Activated naive CD8-positive, alpha-beta T cell (primary cell): ENCODE data around the gene KAT6B.
A peak's percentile ranks its signal among the peaks of the same experiment; 100 is the strongest.

Experiments used
- H3K27ac Mint-ChIP-seq: one replicate; pipeline ENCODE4 v1.8.0; 2021; ENCODE audit warnings: mixed read lengths
- H3K27me3 Mint-ChIP-seq: one replicate; pipeline ENCODE4 v1.8.0; 2021; ENCODE audit warnings: mixed read lengths
- H3K36me3 Mint-ChIP-seq: one replicate; pipeline ENCODE4 v1.8.0; 2021; ENCODE audit warnings: mixed read lengths
- H3K4me1 Mint-ChIP-seq: one replicate; pipeline ENCODE4 v1.8.0; 2021; ENCODE audit warnings: low read depth, mixed read lengths
- H3K4me3 Mint-ChIP-seq: one replicate; pipeline ENCODE4 v1.8.0; 2021; ENCODE audit warnings: mild to moderate bottlenecking, mixed read lengths
- H3K9me3 Mint-ChIP-seq: one replicate; pipeline ENCODE4 v1.8.0; 2021; ENCODE audit warnings: low read depth, mixed read lengths

KAT6B gene

GRCh38 chr10:74949034-74949832, 122.8 kb downstream of the KAT6B start:
- Mint-ChIP-seq H3K4me3 (no peak overlapping the region), H3K9me3 (no peaks in the 10 kb centered on the region), H3K4me1 (peaks cover 42% of the 10 kb centered on the region), H3K36me3 (peaks cover 9% of the 10 kb centered on the region), H3K27me3 (no peaks in the 10 kb centered on the region), H3K27ac (peak overlapping the region; percentile 22)

GRCh38 chr10:74949843-74950765, 123.7 kb downstream of the KAT6B start:
- Mint-ChIP-seq H3K4me1 (peaks cover 44% of the 10 kb centered on the region), H3K27ac (no peak overlapping the region)

GRCh38 chr10:74953214-74953613, 126.8 kb downstream of the KAT6B start:
- H3K27me3 Mint-ChIP-seq = no peaks in the 10 kb centered on the region
- H3K9me3 Mint-ChIP-seq = no peaks in the 10 kb centered on the region
- peak overlapping the region; percentile 42 for H3K27ac Mint-ChIP-seq
- H3K4me1 Mint-ChIP-seq = peaks cover 42% of the 10 kb centered on the region
- peaks cover 11% of the 10 kb centered on the region for H3K36me3 Mint-ChIP-seq
- H3K4me3 Mint-ChIP-seq = no peak overlapping the region

More at GRCh38 chr10:74949843-74950765, 123.7 kb downstream of the KAT6B start:
- H3K36me3 Mint-ChIP-seq = peaks cover 11% of the 10 kb centered on the region
- H3K9me3 Mint-ChIP-seq = no peaks in the 10 kb centered on the region
- H3K27me3 Mint-ChIP-seq = no peaks in the 10 kb centered on the region
- H3K4me3 Mint-ChIP-seq = no peak overlapping the region

GRCh38 chr10:74955796-74956195, 129.4 kb downstream of the KAT6B start:
- Mint-ChIP-seq H3K4me1 (peaks cover 36% of the 10 kb centered on the region), H3K4me3 (no peak overlapping the region), H3K9me3 (no peaks in the 10 kb centered on the region), H3K27ac (no peak overlapping the region), H3K27me3 (no peaks in the 10 kb centered on the region), H3K36me3 (peaks cover 10% of the 10 kb centered on the region)

GRCh38 chr10:74956555-74957111, 130.2 kb downstream of the KAT6B start:
- H3K27me3 Mint-ChIP-seq = no peaks in the 10 kb centered on the region
- H3K9me3 Mint-ChIP-seq = no peaks in the 10 kb centered on the region
- H3K4me3 Mint-ChIP-seq = no peak overlapping the region
- no peak overlapping the region for H3K27ac Mint-ChIP-seq
- peaks cover 41% of the 10 kb centered on the region for H3K4me1 Mint-ChIP-seq
- peaks cover 8% of the 10 kb centered on the region for H3K36me3 Mint-ChIP-seq

GRCh38 chr10:74957285-74957961, 131.0 kb downstream of the KAT6B start:
- peaks cover 38% of the 10 kb centered on the region for H3K4me1 Mint-ChIP-seq

GRCh38 chr10:74958316-74958715, 131.9 kb downstream of the KAT6B start:
- peaks cover 9% of the 10 kb centered on the region for H3K36me3 Mint-ChIP-seq
- no peaks in the 10 kb centered on the region for H3K27me3 Mint-ChIP-seq
- H3K4me1 Mint-ChIP-seq = peaks cover 38% of the 10 kb centered on the region
- no peak overlapping the region for H3K27ac Mint-ChIP-seq
- H3K9me3 Mint-ChIP-seq = no peaks in the 10 kb centered on the region
- no peak overlapping the region for H3K4me3 Mint-ChIP-seq

More at GRCh38 chr10:74957285-74957961, 131.0 kb downstream of the KAT6B start:
- H3K36me3 Mint-ChIP-seq = peaks cover 8% of the 10 kb centered on the region
- H3K27me3 Mint-ChIP-seq = no peaks in the 10 kb centered on the region
- no peak overlapping the region for H3K4me3 Mint-ChIP-seq
- peak overlapping the region; percentile 7 for H3K27ac Mint-ChIP-seq
- H3K9me3 Mint-ChIP-seq = no peaks in the 10 kb centered on the region

- no peak overlapping the region for H3K27ac Mint-ChIP-seq
- no peak overlapping the region for H3K4me3 Mint-ChIP-seq
- H3K9me3 Mint-ChIP-seq = no peaks in the 10 kb centered on the region
- peaks cover 8% of the 10 kb centered on the region for H3K36me3 Mint-ChIP-seq
- H3K4me1 Mint-ChIP-seq = peaks cover 46% of the 10 kb centered on the region
- H3K27me3 Mint-ChIP-seq = no peaks in the 10 kb centered on the region
These were observed 134.3 kb downstream of the KAT6B start for GRCh38 chr10:74960670-74961069.

GRCh38 chr10:74962517-74962916, 136.1 kb downstream of the KAT6B start:
- H3K36me3 Mint-ChIP-seq = peaks cover 8% of the 10 kb centered on the region

GRCh38 chr10:74963549-74963948, 137.1 kb downstream of the KAT6B start:
- H3K36me3 Mint-ChIP-seq = peaks cover 8% of the 10 kb centered on the region
- no peaks in the 10 kb centered on the region for H3K9me3 Mint-ChIP-seq
- no peaks in the 10 kb centered on the region for H3K27me3 Mint-ChIP-seq
- peaks cover 46% of the 10 kb centered on the region for H3K4me1 Mint-ChIP-seq
- peak overlapping the region; percentile 83 for H3K27ac Mint-ChIP-seq
- no peak overlapping the region for H3K4me3 Mint-ChIP-seq

More at GRCh38 chr10:74962517-74962916, 136.1 kb downstream of the KAT6B start:
- H3K4me3 Mint-ChIP-seq = no peak overlapping the region
- no peak overlapping the region for H3K27ac Mint-ChIP-seq
- peaks cover 40% of the 10 kb centered on the region for H3K4me1 Mint-ChIP-seq
- H3K9me3 Mint-ChIP-seq = no peaks in the 10 kb centered on the region
- no peaks in the 10 kb centered on the region for H3K27me3 Mint-ChIP-seq

GRCh38 chr10:74967911-74968666, 141.7 kb downstream of the KAT6B start:
- peaks cover 58% of the 10 kb centered on the region for H3K4me1 Mint-ChIP-seq
- peak overlapping the region; percentile 75 for H3K4me3 Mint-ChIP-seq
- H3K27me3 Mint-ChIP-seq = no peaks in the 10 kb centered on the region
- peak overlapping the region; percentile 96 for H3K27ac Mint-ChIP-seq
- H3K9me3 Mint-ChIP-seq = no peaks in the 10 kb centered on the region
- peaks cover 6% of the 10 kb centered on the region for H3K36me3 Mint-ChIP-seq

GRCh38 chr10:74968667-74969061, 142.3 kb downstream of the KAT6B start:
- H3K4me3 Mint-ChIP-seq = peak overlapping the region; percentile 75

GRCh38 chr10:74969093-74969492, 142.7 kb downstream of the KAT6B start:
- Mint-ChIP-seq H3K27ac (peak overlapping the region; percentile 96), H3K27me3 (no peaks in the 10 kb centered on the region), H3K4me1 (peaks cover 51% of the 10 kb centered on the region), H3K36me3 (peaks cover 4% of the 10 kb centered on the region), H3K9me3 (no peaks in the 10 kb centered on the region), H3K4me3 (peak overlapping the region; percentile 52)

More at GRCh38 chr10:74968667-74969061, 142.3 kb downstream of the KAT6B start:
- Mint-ChIP-seq H3K36me3 (peaks cover 4% of the 10 kb centered on the region), H3K4me1 (peaks cover 52% of the 10 kb centered on the region), H3K27me3 (no peaks in the 10 kb centered on the region), H3K27ac (peak overlapping the region; percentile 96), H3K9me3 (no peaks in the 10 kb centered on the region)

- no peak overlapping the region for H3K4me3 Mint-ChIP-seq
- peaks cover 4% of the 10 kb centered on the region for H3K36me3 Mint-ChIP-seq
- H3K27ac Mint-ChIP-seq = peak overlapping the region; percentile 96
- no peaks in the 10 kb centered on the region for H3K9me3 Mint-ChIP-seq
- H3K4me1 Mint-ChIP-seq = peaks cover 50% of the 10 kb centered on the region
- H3K27me3 Mint-ChIP-seq = no peaks in the 10 kb centered on the region
These were observed 143.1 kb downstream of the KAT6B start for GRCh38 chr10:74969530-74969929.
